GM13976 (cell line): ENCODE results near the gene SP140.
"Not testable (repeated sequence)": the region's sequence is repeated elsewhere in the genome, so short reads cannot be mapped to it uniquely, and the experiment has no call there.

Experiments
- DNase-seq: peaks from one replicate; pipeline ENCODE4 v3.0.0; 2012; ENCODE audit warnings: low spot score
- in situ Hi-C: fragments of 300-500 bp; cut with MboI; formaldehyde crosslinking; loops from one replicate; pipeline ENCODE4 v1.12.0; 2022; ENCODE audit warnings: low sequenced_read_pairs, mixed read lengths, inconsistent platforms; ENCODE audit not compliant: unreplicated experiment
- TF ChIP-seq, protein P1 (sequence below): IDR thresholded peaks from 2 replicates; pipeline ENCODE4 v1.5.1; 2012; ENCODE audit warnings: borderline replicate concordance, mild to moderate bottlenecking; ENCODE audit not compliant: insufficient read depth; ENCODE audit errors: extremely low read depth, missing control alignments, control extremely low read depth

The SP140 gene

DNA sequence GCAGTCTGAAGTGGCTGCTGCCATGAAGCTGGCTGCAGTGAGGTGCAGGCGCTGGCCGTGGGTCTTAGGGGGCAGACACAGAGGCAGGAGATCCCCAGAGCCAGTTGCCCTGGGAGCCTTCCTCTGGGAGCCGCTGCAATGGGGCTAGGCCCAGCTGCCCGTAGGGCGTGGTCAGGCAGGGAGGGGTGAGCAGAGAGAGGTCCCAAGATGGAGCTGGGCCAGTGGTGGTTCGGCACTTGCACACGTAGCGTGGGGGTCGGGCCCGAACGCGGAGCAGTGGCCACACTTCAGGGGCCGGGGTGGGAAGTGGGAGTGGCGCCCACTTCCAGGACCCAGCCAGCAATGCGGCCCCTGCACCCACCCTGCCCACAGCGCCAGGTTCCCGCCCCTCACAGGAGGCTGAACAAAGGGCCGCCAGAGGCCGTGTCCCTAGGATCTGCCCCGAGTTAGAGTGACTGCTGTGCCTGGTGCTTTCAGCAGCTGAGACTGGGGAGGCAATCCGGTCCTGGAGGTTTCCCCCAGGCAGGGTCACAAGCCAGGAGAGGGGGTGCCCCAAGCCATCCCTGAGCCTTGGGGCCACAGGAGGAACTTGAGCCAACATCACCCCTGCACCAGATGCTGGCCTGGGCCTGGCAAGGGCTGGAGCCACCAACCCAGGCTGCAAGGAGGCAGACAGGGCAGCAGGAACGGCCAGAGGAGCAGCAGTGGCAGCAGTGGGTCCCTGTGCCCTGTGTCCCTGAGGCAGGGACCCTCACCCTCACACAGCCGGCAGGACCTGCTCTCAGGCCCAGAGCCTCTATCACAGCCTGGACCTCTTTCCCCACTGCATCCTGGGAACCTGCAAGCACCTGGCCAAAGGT is 80.1 kb downstream of the SP140 start:
- in situ Hi-C loops, result no loop called here
- TF ChIP-seq, protein P1, sequence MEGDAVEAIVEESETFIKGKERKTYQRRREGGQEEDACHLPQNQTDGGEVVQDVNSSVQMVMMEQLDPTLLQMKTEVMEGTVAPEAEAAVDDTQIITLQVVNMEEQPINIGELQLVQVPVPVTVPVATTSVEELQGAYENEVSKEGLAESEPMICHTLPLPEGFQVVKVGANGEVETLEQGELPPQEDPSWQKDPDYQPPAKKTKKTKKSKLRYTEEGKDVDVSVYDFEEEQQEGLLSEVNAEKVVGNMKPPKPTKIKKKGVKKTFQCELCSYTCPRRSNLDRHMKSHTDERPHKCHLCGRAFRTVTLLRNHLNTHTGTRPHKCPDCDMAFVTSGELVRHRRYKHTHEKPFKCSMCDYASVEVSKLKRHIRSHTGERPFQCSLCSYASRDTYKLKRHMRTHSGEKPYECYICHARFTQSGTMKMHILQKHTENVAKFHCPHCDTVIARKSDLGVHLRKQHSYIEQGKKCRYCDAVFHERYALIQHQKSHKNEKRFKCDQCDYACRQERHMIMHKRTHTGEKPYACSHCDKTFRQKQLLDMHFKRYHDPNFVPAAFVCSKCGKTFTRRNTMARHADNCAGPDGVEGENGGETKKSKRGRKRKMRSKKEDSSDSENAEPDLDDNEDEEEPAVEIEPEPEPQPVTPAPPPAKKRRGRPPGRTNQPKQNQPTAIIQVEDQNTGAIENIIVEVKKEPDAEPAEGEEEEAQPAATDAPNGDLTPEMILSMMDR, result no peak
- DNase-seq, result no peak

DNA sequence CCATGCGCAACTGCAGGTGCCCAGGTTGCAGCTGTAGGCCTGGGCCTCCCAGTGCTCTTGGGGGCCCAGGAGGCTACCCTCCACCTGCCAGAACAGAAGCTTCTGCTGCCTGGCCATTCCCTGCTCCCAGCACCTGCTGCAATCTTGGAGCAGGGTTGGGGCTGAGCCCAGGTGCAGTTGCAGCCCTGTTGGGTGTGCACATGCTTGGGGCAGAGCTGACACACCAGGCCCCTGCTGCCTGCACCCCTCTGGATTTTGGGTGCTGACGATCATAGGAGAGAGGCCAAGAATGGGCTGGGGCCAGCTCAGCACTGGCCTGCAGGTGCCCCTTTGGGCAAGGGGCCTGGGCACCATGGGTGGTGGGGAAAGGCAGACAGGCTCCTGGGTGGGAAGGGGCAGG is 80.9 kb downstream of the SP140 start:
- in situ Hi-C loops, result no loop called here
- TF ChIP-seq, protein P1, result no peak
- no peak for DNase-seq

DNA sequence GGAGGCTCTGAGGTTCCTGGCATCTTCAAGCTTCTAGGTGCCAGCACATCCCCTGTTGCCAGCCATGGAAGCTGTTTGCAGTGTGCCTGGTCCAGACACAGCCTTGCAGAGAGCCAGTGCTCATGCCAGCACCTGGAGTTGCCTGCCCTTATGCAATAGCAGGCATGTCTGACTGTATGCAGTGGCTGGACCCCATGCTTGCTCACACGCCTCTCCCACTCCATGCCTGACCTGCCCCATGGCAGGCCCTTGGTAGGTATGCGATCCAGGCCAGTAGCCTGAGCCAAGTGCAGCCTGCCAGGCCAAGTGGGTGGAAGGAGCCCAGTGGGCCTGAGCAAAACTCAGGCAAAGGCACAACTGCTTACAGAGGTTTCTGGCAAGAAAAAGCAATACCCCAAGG is 81.9 kb downstream of the SP140 start:
- in situ Hi-C loops, result no loop called here
- TF ChIP-seq, protein P1, result no peak
- DNase-seq, result no peak

DNA sequence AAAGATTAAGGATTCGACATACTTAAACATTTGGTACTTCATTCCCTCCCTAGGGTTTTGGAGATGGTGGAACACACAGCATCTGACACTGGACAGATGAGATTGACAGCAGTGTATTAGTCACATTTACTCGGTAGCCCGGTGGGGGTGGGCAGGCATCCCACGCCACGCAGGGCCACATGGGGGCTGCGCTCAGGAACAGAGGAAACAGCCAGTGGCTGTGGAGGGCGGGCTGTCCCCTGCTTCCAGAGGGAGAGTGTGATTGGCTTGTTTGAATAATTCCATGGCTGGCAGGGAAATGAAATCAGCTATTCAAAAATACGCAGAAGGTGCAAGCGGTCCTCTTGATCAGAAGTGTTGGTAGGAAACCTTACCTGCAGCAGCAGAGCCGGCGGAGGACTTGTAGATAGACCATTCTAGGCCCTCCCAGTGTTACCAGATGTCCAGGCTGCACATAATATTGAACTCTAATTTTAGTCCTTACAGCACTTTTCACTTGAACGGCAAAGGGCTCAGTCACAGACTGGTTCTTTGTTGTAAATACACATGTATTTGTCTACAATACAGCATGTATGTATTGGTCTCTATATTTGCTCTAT is 83.0 kb downstream of the SP140 start:
- in situ Hi-C loops, result no loop called here
- TF ChIP-seq, protein P1, result no peak
- DNase-seq, result no peak

DNA sequence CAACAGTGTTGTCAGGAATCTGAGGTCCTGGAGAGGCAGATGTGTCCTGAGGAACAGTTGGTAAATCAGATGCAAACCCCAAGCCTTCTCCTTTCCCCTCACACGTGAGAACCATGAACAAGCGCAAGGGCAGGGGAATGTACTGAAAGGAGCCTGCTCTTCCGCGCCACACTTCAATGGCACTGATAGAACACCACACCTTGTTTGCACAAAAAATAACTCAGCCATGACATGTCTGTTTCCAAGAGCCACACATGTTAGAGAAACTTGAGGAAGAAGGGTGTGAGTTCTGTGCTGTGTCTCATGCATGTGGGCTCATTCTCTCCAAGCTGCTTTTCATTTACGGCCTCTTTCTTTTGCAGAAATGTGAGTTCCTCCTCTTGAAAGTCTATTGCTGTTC is 85.3 kb downstream of the SP140 start:
- DNase-seq, in situ Hi-C loops: not testable (repeated sequence)

DNA sequence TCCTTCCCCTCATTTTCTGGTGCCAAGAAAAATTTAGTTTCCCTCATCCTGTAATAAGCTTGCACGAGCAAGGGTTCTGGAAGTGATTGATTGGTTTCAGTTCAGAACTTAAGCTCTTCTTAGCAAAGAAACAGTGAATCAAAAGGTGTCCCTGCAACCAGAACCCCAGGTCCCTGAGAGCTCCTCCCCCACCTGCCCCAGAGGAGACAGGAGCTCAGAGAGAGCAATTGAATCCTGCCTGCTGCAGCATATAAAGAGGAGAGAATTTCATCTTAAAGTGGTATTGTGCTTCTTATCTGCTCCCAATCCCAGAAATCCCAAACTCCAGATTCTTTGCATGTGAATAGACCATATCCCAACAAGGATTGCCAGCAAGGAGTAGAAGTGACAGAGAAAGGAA is 86.1 kb downstream of the SP140 start:
- DNase-seq, in situ Hi-C loops: not testable (repeated sequence)

DNA sequence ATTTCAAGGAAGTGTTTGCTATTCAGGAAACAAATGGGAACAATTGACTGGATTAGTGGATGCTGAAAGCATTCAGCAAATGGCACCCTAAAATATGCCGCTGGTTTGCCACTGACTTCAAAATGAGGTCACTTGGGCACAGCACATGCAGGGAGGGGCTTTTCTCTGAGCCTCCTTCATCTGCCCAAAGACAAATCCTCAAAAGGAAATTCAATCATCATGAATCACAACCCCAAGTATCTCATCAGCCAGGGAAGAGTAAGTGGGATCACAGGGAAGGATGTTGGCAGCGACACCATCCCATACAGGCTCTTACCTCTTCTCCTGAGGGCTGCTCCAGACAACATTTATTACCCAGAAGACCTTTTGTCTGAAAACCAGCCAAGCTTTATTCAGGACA is 87.1 kb downstream of the SP140 start:
- in situ Hi-C loops, result no loop called here
- TF ChIP-seq, protein P1, result no peak
- DNase-seq, result no peak

DNA sequence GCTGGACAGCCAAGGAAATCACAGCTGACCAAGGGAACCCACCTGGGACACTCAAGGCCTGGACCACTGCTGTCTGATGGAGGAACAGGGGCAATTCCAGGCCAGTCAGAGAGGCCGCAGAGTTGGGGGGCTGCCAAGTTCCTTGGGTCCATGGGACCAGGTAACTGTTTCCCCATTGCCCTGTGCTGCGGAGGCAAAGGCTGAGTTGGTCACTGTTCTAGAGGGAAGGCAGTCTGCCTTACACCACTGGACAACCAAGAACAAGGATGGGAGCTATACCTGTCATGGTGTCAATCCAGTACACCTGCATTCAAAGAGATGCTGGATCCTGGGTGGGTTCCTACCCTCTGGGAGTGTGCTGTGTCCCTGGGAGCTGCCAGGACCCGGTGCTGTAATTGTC is 91.8 kb downstream of the SP140 start:
- TF ChIP-seq, protein P1, result no peak
- in situ Hi-C loops, result no loop called here
- DNase-seq, result no peak
